Right cardiac atrium (tissue), 5 donors: Measurements from ENCODE around the gene PTBP3. TPM values are rescaled to one million over a fixed set of nuclear protein-coding genes. Genes with fewer than 3 reads are reported as not detected.

Source experiments
- ATAC-seq, 2 donors: fragments of 200-7000 bp; cut with Tn5 transposase; one replicate each; pipeline versions ENCODE4 v1.8.0 to v1.9.1; 2020; ENCODE audit warnings: moderate library complexity in 2 of 2, mild to moderate bottlenecking in 1 of 2
- DNase-seq, 3 donors: peaks; one replicate each; pipeline ENCODE4 v3.0.0-alpha.2; 2020
- H3K27ac ChIP-seq: one replicate; pipeline ENCODE4 v1.5.1; 2013; ENCODE audit warnings: mild to moderate bottlenecking, low read length, control low read depth, moderate library complexity
- H3K27me3 ChIP-seq: one replicate; pipeline ENCODE4 v1.6.1; 2013; ENCODE audit not compliant: control insufficient read depth, insufficient read depth
- H3K4me1 ChIP-seq: one replicate; pipeline ENCODE4 v1.6.1; 2013; ENCODE audit warnings: low read length; ENCODE audit not compliant: control insufficient read depth, insufficient read depth
- H3K4me3 ChIP-seq: one replicate; pipeline ENCODE4 v1.5.1; 2013; ENCODE audit warnings: low read length, control low read depth
- H3K9me3 ChIP-seq: one replicate; pipeline ENCODE4 v1.6.1; 2013; ENCODE audit warnings: low read length; ENCODE audit not compliant: control insufficient read depth
- WGBS: extraction: QIAGEN DNeasy Blood & Tissue Kit; methylation state at CpG from one replicate; pipeline ENCODE4 v1.1.7; 2013; 5-methylcytosine and 5-hydroxymethylcytosine counted together
- intact Hi-C, 4 donors: fragments of 100-400 bp; cut with DNase I; formaldehyde crosslinking; loops; one replicate each; pipeline versions ENCODE4 v1.11.0 to v1.14.0; 2022 to 2023
- polyA plus RNA-seq: library from polyadenylated mRNA; stranded (reverse); fragments of 200-250 nt; gene quantifications from one replicate; pipeline ENCODE4 v1.2.3, GENCODE V29; 2013
- total RNA-seq, 4 donors: library from RNA; stranded (reverse); fragmentation: NEBNext Ultra II Directional; extraction: Animal tissue kit (Norgen Biotek cat#: 25700); gene quantifications; one replicate each; pipeline ENCODE4 v1.2.1, GENCODE V29; 2021
- donor health status: healthy with polysubstance abuse.
- donor health status: DM: no; HTN: yes; CAD: no.
- donor health status: DM: no; HTN: no; CAD: no.
- donor health status: DM: no; HTN: yes; CAD: no; lungs with severe emphysema.
- donor health status: DM: yes; HTN: yes; CAD: no.

The PTBP3 gene
- total and polyA plus RNA-seq, 5 donors: 4.4 to 19.6 (median 17.0) TPM

DNA sequence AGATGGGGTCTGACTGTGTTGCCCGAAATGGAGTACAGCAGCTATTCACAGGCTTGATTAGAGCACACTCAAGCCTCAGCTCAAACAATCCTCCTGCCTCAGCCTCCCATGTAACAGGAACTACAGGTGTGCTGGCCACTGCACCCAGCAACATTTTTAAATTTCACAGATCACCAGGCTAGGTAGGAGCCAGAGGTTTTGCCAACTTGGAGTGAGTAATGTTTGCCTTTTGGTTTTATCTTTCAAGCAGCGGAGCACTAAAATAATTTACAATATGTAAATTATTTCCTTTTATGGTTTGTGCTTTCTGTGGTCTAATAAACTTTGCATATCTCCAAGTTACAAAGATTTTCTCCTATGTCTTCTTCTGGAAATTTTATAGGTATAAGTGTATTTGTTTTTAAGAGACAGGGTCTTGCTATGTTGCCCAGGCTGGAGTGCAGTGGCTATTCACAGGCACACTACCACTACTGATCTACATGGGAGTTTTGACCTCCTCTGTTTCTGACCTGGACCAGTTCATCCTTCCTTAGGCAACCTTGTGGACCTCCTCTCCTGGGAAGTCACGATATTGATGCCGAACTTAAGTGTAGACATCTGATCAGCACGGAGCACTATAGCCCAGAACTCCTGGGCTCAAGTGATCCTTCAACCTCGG, 91.1 kb downstream of the PTBP3 start:
- ATAC-seq (no peak), DNase-seq (no peak)
- H3K27me3 ChIP-seq: no peaks in the 10 kb centered on the region
- no peak overlapping the region for H3K4me3 ChIP-seq
- WGBS: 98% methylated on average over 6 of the region's 6 CpGs
- H3K4me1 ChIP-seq: no peaks in the 10 kb centered on the region
- H3K9me3 ChIP-seq: no peaks in the 10 kb centered on the region
- no peak overlapping the region for H3K27ac ChIP-seq
- intact Hi-C loops: no loop called here

DNA sequence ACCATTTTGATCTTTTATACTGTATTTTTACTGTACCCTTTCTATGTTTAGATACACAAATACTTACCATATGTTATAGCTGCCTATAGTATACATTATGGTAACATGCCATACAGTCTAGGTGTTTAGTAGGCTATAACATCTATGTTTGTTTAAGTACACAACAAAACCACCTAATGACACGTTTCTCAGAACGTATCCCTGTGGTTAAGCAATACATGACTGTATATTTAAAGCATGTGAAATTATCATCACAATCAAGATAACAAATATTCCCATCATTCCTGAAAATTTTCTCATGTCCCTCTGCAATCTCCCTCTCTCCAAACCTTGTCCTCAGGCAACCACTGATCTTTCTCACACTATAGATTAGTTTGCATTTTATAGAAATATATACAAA, 91.9 kb downstream of the PTBP3 start:
- DNase-seq (no peak), ATAC-seq (no peak)
- Histone ChIP-seq H3K9me3 (no peaks in the 10 kb centered on the region), H3K4me3 (no peak overlapping the region), H3K27ac (no peak overlapping the region), H3K27me3 (no peaks in the 10 kb centered on the region), H3K4me1 (no peaks in the 10 kb centered on the region)
- intact Hi-C loops: no loop called here
- WGBS: 83% methylated on average over 2 of the region's 2 CpGs

DNA sequence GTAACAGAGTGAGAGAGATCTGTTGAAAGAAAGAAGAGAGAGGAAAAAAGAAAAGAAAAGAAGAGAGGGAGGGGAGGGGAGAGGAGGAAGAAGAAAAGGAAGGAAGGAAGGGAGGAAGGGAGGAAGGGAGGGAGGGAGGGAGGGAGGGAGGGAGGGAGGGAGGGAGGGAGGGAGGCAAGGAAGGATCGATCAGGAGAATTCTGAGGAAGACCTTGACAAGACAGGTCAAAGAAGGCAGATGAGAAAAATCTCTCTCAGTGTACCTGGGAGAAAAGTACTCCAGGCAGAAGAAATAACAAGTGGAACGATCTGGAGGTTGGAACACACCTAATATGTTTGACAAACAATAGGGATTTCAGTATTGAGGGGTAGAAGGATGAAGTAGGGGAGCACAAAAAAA, 93.7 kb downstream of the PTBP3 start:
- Histone ChIP-seq H3K27me3 (no peaks in the 10 kb centered on the region), H3K27ac (no peak overlapping the region), H3K4me1 (no peaks in the 10 kb centered on the region), H3K9me3 (no peaks in the 10 kb centered on the region), H3K4me3 (no peak overlapping the region)
- 88% methylated on average over 2 of the region's 2 CpGs for WGBS
- ATAC-seq (no peak), DNase-seq (no peak)
- intact Hi-C loops: no loop called here

DNA sequence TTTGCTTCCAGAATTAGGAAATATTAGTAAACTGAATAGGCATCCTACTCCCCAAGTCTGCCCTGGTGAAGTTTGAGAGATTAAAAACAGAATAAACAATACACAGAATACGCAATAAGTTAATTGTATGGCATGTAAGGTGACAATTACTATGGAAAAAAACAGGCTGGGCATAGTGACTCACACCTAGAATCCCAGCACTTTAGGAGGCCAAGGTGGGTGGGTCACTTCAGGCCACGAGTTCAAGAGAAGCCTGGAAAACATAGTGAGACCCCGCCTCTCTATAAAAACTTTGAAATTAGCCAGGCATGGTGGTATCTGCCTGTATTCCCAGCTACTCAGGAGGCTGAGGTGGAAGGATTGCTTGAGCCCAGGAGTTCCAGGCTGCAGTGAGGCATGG, 94.1 kb downstream of the PTBP3 start:
- intact Hi-C loops: no loop called here
- Histone ChIP-seq H3K4me1 (no peaks in the 10 kb centered on the region), H3K27ac (no peak overlapping the region), H3K4me3 (no peak overlapping the region), H3K9me3 (no peaks in the 10 kb centered on the region), H3K27me3 (no peaks in the 10 kb centered on the region)
- WGBS: 83% methylated on average over 3 of the region's 3 CpGs
- DNase-seq: no peak
- ATAC-seq: no peak

DNA sequence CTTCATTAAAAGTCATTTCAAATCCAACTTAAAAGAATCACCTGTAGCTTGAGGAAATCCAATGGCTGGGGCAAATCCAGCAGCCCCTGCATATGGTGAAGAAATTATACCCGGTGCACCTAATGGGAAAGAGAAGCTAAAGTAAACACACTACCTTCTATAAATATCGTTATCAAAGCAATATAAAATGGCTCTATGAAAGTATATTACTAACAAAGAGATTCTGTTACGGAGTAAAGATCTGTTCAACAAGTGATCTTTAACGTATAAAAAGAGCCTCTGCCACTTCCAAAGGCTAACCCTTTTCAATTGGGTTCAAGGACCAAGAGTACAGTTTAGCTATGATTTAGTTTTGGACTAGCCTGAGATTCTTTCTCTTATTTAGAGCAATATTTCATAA, 98.6 kb downstream of the PTBP3 start:
- ATAC-seq: no peak

DNA sequence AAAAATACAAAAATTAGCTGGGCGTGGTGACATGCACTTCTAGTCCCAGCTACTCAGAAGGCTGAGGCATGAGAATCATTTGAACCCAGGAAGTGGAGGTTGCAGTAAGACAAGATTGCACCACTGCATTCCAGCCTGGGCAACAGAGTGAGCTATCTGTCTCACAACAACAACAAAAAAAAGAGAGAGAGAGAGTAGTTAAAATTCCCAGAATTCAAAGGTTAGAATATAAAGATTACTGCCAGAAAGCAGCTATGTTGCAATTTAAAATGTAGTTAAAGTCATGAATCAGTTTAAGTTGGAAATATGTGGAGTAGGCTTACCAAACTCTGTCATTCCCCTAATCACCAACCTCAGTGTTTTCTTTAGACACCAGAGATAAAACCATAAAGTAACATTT, 99.7 kb downstream of the PTBP3 start:
- H3K27ac ChIP-seq: no peak overlapping the region
- no peak for ATAC-seq
- intact Hi-C loops: no loop called here

More for the DNA sequence above, 98.6 kb downstream of the PTBP3 start:
- intact Hi-C loops: no loop called here
- 78% methylated on average over 4 of the region's 4 CpGs for WGBS
- no peak for DNase-seq
- Histone ChIP-seq H3K27me3 (no peaks in the 10 kb centered on the region), H3K27ac (no peak overlapping the region), H3K9me3 (no peaks in the 10 kb centered on the region), H3K4me3 (no peak overlapping the region), H3K4me1 (no peaks in the 10 kb centered on the region)

DNA sequence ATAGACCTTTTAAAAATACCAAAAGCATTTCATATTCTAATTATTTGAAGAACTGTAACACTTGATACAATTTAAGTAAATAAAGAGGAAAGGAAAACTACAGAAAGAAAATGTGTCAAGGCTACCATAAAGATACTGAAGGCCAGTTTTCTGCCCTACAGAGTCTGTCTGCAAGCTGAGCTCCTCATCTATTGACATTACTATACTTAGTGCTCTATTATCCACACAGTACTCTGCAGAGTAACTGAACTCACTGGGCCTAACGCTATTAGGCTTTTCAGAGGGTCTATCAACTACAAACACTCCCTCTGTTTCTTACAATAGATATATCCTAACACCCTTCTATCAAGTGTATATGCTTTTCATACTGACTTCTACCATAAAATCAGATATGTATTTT, 101.2 kb downstream of the PTBP3 start:
- no peaks in the 10 kb centered on the region for H3K4me1 ChIP-seq
- no peak for DNase-seq
- WGBS: 74% methylated on average over 1 of the region's 1 CpG
- no peak overlapping the region for H3K4me3 ChIP-seq
- no peaks in the 10 kb centered on the region for H3K9me3 ChIP-seq
- ATAC-seq: no peak
- no peaks in the 10 kb centered on the region for H3K27me3 ChIP-seq
- intact Hi-C loops: no loop called here
- H3K27ac ChIP-seq: no peak overlapping the region

More for the DNA sequence above, 99.7 kb downstream of the PTBP3 start:
- Histone ChIP-seq H3K4me1 (no peaks in the 10 kb centered on the region), H3K27me3 (no peaks in the 10 kb centered on the region), H3K4me3 (no peak overlapping the region), H3K9me3 (no peaks in the 10 kb centered on the region)
- 88% methylated on average over 1 of the region's 1 CpG for WGBS
- peak in 1 of 3 donors; percentile 22 for DNase-seq

GRCh38 chr9:112226091-112226490, 107.3 kb downstream of the PTBP3 start:
- H3K27me3 ChIP-seq: no peaks in the 10 kb centered on the region
- ATAC-seq (no peak), DNase-seq (no peak)
- intact Hi-C loops: no loop called here
- no peak overlapping the region for H3K27ac ChIP-seq
- WGBS: 97% methylated on average over 3 of the region's 3 CpGs
- H3K4me3 ChIP-seq: no peak overlapping the region
- H3K9me3 ChIP-seq: no peaks in the 10 kb centered on the region
- H3K4me1 ChIP-seq: no peaks in the 10 kb centered on the region

DNA sequence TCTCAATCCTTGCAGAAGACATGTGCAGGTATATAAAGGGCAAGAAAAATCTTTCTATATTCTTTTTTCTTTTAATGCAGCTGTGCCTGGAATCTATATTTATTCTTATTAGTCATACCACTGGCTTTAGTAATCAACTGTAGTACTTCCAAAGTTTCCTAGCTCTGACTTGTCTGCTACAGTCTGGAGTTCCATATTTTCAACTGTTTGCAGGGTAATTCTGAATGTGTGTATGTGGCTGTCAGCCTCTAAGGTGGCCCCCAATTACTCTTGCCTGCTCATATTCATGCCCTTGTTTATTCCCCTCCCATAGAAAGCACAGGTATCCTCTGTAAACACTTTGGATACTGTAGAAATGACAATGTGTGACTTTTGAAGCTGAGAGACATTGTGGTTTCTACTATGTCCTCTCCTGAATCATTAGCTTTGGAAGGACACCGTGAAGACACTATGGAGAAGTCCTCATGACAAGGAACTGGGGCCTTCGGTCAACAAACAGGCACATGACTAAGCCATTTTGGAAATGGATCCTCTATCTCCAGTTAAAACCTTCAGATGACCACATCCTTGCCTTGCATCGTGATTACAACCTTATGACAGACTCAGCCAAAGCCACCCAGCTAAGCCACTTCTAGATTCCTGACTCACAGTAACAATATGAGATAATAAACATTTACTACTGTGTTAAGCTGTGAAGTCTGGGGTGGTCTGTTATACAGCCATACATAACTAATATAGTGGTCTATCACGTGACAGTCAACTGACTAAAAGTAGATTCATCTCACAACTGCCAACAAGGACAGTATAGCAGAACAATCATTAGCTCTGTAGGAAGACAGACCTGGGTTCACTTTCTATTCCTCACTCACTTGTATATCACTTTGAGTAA, 108.8 kb downstream of the PTBP3 start:
- no peak overlapping the region for H3K4me3 ChIP-seq

GRCh38 chr9:112218908-112219307, 114.5 kb downstream of the PTBP3 start:
- no peaks in the 10 kb centered on the region for H3K4me1 ChIP-seq
- no peak for ATAC-seq
- intact Hi-C loops: no loop called here
- DNase-seq: no peak
- H3K4me3 ChIP-seq: no peak overlapping the region
- H3K9me3 ChIP-seq: no peaks in the 10 kb centered on the region
- WGBS: 88% methylated on average over 3 of the region's 3 CpGs
- H3K27ac ChIP-seq: no peak overlapping the region
- H3K27me3 ChIP-seq: no peaks in the 10 kb centered on the region

More for the DNA sequence above, 108.8 kb downstream of the PTBP3 start:
- ATAC-seq (no peak), DNase-seq (no peak)
- 96% methylated on average over 4 of the region's 4 CpGs for WGBS
- Histone ChIP-seq H3K4me1 (no peaks in the 10 kb centered on the region), H3K9me3 (no peaks in the 10 kb centered on the region), H3K27ac (no peak overlapping the region), H3K27me3 (no peaks in the 10 kb centered on the region)
- intact Hi-C loops: no loop called here

GRCh38 chr9:112212926-112213325, 120.5 kb downstream of the PTBP3 start:
- DNase-seq: no peak
- H3K4me3 ChIP-seq: no peak overlapping the region
- H3K27me3 ChIP-seq: no peaks in the 10 kb centered on the region
- no peaks in the 10 kb centered on the region for H3K9me3 ChIP-seq
- intact Hi-C loops: no loop called here
- no peak overlapping the region for H3K27ac ChIP-seq
- no peak for ATAC-seq
- 92% methylated on average over 2 of the region's 2 CpGs for WGBS
- no peaks in the 10 kb centered on the region for H3K4me1 ChIP-seq
